ENCODE measurements around the gene FCER1G. TPM values are rescaled to one million over a fixed set of nuclear protein-coding genes. Genes with fewer than 3 reads are reported as not detected.

The FCER1G gene
- total and polyA plus RNA-seq, 9 of the 15 experiments (the other 6 are each of a cell fraction or from before 2014, with no cell fraction given), result 0.15 to 0.69 (median 0.31) TPM; not detected in 2

DNA sequence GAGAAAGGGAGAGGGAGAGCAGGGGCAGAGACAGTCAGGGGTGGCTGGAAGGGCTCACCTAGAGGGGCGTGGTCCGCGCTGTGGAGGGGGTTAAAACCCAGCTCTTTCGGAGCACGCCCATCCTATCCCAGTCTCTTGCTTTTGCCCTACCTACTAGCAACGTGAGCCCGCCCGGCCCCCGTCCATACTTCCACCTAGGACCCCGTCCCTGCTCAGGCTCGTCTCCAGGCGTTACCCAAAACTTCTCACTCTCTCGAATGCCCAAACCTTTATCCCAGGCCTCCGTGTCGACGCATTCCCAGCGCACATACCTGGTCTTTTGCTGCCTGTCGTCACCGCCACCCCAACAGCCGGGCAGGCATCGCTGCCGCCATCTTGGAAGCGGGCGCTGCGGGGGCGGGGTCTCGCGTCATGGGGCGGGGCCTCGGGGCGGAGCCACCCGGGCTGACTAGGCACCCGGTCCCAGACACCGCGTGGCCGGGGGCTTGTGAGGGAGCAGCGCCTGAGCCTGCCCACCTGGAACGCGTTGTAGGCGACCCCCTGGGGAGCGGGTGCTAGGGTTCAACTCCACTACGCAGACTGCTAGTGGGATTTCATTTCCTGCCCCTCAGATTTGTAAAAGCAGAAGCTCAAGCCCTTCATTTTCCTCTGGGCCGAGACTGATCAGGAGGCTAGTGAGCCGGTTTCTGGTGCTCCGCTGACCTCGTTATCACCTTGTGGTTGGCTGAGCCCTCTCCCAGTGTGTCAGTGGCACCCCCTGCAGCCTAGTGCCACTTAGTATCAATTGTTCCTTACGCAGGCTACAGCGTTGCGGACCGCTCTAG is 37.8 kb upstream of the FCER1G start, which contains the start of gene B4GALT3 (continued):
- TF ChIP-seq MXI1 (IDR thresholded peaks at IDR 0.05; ENCODE audit: low read depth, low read length) (no peak), NBN (IDR thresholded peaks at IDR 0.05; ENCODE audit: low read depth) (peak; percentile 53; the same call in 1 of the 2 replicates), RBBP5 (IDR thresholded peaks at IDR 0.05; ENCODE audit: borderline replicate concordance, insufficient read depth, low read length, poor library complexity, severe bottlenecking) (peak; percentile 47), KLF16 (IDR thresholded peaks at IDR 0.05) (no peak), MYNN (IDR thresholded peaks at IDR 0.05) (no peak), MYNN (CRISPR knock-in tag; IDR thresholded peaks at IDR 0.05) (no peak), TAF7 (tag; IDR thresholded peaks at IDR 0.05) (peak; percentile 92), ASH1L (IDR thresholded peaks at IDR 0.05; ENCODE audit: borderline replicate concordance, low read depth, partially characterized antibody) (no peak), EZH2 (IDR thresholded peaks at IDR 0.05; ENCODE audit: borderline replicate concordance, low read depth, low read length) (no peak), ZZZ3 (IDR thresholded peaks at IDR 0.05) (no peak), HEY1 (CRISPR knock-in tag; IDR thresholded peaks at IDR 0.05; ENCODE audit: borderline replicate concordance) (no peak), MYBL2 (IDR thresholded peaks at IDR 0.05; ENCODE audit: low read depth) (no peak), MYBL2 (CRISPR knock-in tag; IDR thresholded peaks at IDR 0.05; ENCODE audit: borderline replicate concordance) (no peak), L3MBTL2 (IDR thresholded peaks at IDR 0.05) (peak; percentile 98), PTRF (tag; IDR thresholded peaks at IDR 0.05) (no peak), NCOA6 (IDR thresholded peaks at IDR 0.05) (no peak), SAP30 (IDR thresholded peaks at IDR 0.05; ENCODE audit: borderline replicate concordance, insufficient read depth, low read depth, low read length, poor library complexity, severe bottlenecking) (peak; percentile 62), TSC22D4 (tag; IDR thresholded peaks at IDR 0.05) (no peak), ZBTB7A (IDR thresholded peaks at IDR 0.05; ENCODE audit: borderline replicate concordance, control insufficient read depth, low read depth, low read length) (peak; percentile 68), GABPB2 (CRISPR knock-in tag; conservative IDR thresholded peaks at IDR 0.05) (0 out of 2 replicates have a peak, but pooled peaks have one; percentile 76), NELFE (IDR thresholded peaks at IDR 0.05; ENCODE audit: insufficient read depth, insufficient read length) (no peak), SP2 (IDR thresholded peaks at IDR 0.05; ENCODE audit: extremely low read depth, low read depth, low read length, poor library complexity, severe bottlenecking) (no peak), MTF1 (CRISPR knock-in tag; IDR thresholded peaks at IDR 0.05; ENCODE audit: borderline replicate concordance) (no peak)
- TF ChIP-seq, protein P1, sequence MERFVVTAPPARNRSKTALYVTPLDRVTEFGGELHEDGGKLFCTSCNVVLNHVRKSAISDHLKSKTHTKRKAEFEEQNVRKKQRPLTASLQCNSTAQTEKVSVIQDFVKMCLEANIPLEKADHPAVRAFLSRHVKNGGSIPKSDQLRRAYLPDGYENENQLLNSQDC (CRISPR knock-in tag; IDR thresholded peaks at IDR 0.05), result no peak
- TF ChIP-seq, protein P2, sequence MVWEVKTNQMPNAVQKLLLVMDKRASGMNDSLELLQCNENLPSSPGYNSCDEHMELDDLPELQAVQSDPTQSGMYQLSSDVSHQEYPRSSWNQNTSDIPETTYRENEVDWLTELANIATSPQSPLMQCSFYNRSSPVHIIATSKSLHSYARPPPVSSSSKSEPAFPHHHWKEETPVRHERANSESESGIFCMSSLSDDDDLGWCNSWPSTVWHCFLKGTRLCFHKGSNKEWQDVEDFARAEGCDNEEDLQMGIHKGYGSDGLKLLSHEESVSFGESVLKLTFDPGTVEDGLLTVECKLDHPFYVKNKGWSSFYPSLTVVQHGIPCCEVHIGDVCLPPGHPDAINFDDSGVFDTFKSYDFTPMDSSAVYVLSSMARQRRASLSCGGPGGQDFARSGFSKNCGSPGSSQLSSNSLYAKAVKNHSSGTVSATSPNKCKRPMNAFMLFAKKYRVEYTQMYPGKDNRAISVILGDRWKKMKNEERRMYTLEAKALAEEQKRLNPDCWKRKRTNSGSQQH (CRISPR knock-in tag; IDR thresholded peaks at IDR 0.05), result 0 out of 2 replicates have a peak, but pooled peaks have one; percentile 58
- TF ChIP-seq, protein P3, sequence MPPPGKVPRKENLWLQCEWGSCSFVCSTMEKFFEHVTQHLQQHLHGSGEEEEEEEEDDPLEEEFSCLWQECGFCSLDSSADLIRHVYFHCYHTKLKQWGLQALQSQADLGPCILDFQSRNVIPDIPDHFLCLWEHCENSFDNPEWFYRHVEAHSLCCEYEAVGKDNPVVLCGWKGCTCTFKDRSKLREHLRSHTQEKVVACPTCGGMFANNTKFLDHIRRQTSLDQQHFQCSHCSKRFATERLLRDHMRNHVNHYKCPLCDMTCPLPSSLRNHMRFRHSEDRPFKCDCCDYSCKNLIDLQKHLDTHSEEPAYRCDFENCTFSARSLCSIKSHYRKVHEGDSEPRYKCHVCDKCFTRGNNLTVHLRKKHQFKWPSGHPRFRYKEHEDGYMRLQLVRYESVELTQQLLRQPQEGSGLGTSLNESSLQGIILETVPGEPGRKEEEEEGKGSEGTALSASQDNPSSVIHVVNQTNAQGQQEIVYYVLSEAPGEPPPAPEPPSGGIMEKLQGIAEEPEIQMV (tag; conservative IDR thresholded peaks at IDR 0.05; ENCODE audit: low read depth), result no peak
